ENCODE results near the gene FAM3B.
"Not testable (repeated sequence)": the region's sequence is repeated elsewhere in the genome, so short reads cannot be mapped to it uniquely, and the experiment has no call there.

The FAM3B gene

GRCh38 chr21:41349619-41350390 lies 33.2 kb downstream of the FAM3B start:
- no peak for DNase-seq (ENCODE audit: low spot score)

GRCh38 chr21:41350436-41351155 lies 34.0 kb downstream of the FAM3B start:
- DNase-seq (ENCODE audit: low spot score), result no peak

GRCh38 chr21:41357546-41357945 lies 40.9 kb downstream of the FAM3B start:
- DNase-seq (ENCODE audit: low spot score), result no peak

- DNase-seq (ENCODE audit: low spot score), result no peak
Observed at GRCh38 chr21:41358193-41359166, 41.9 kb downstream of the FAM3B start.

GRCh38 chr21:41359286-41359685 lies 42.7 kb downstream of the FAM3B start:
- DNase-seq (ENCODE audit: low spot score), result no peak

GRCh38 chr21:41359754-41360071 lies 43.1 kb downstream of the FAM3B start:
- not testable (repeated sequence) for DNase-seq (ENCODE audit: low spot score)

GRCh38 chr21:41360072-41360821 lies 43.6 kb downstream of the FAM3B start:
- DNase-seq (ENCODE audit: low spot score), result no peak

GRCh38 chr21:41361053-41361785 lies 44.6 kb downstream of the FAM3B start:
- DNase-seq (ENCODE audit: low spot score), result no peak

GRCh38 chr21:41361786-41362604 lies 45.4 kb downstream of the FAM3B start, which contains the start of gene MX2:
MX2 (plus strand) TSS chr21:41362027; CDS start chr21:41376907, 14,880 bp downstream.
- DNase-seq (ENCODE audit: low spot score), result no peak

GRCh38 chr21:41362605-41363369 lies 46.2 kb downstream of the FAM3B start:
- DNase-seq (ENCODE audit: low spot score), result no peak

- DNase-seq (ENCODE audit: low spot score), result no peak
Observed at GRCh38 chr21:41363370-41364270, 47.0 kb downstream of the FAM3B start.

- DNase-seq (ENCODE audit: low spot score), result no peak
Observed at GRCh38 chr21:41364308-41364707, 47.7 kb downstream of the FAM3B start.

GRCh38 chr21:41365377-41366107 lies 48.9 kb downstream of the FAM3B start:
- no peak for DNase-seq (ENCODE audit: low spot score)

GRCh38 chr21:41366522-41367151 lies 50.0 kb downstream of the FAM3B start:
- DNase-seq (ENCODE audit: low spot score), result no peak

GRCh38 chr21:41367301-41367944 lies 50.8 kb downstream of the FAM3B start:
- no peak for DNase-seq (ENCODE audit: low spot score)

- DNase-seq (ENCODE audit: low spot score), result no peak
Observed at GRCh38 chr21:41367945-41368734, 51.5 kb downstream of the FAM3B start.
